DOHH2 (cell line): ENCODE data around the gene CDSN.

Source experiments
- H3F3A ChIP-seq: fragments of 200-600 bp; sonication (generic), shearing (Covaris generic); 2 replicates; pipeline ENCODE4 v1.6.0; 2016; ENCODE audit warnings: antibody characterized with exemption, mild to moderate bottlenecking; ENCODE audit not compliant: control insufficient read depth, insufficient read depth
- H3K27ac ChIP-seq: fragments of 200-600 bp; sonication (generic); 2 replicates; pipeline ENCODE4 v1.5.1; 2014; ENCODE audit warnings: low read depth, mild to moderate bottlenecking, low read length, moderate library complexity
- H3K27me3 ChIP-seq: fragments of 200-600 bp; sonication (generic); 2 replicates; pipeline ENCODE4 v1.6.1; 2014; ENCODE audit warnings: mild to moderate bottlenecking, low read length, mixed read lengths; ENCODE audit not compliant: control insufficient read depth
- H3K36me3 ChIP-seq: fragments of 200-600 bp; sonication (generic); 2 replicates; pipeline ENCODE4 v1.6.1; 2014; ENCODE audit warnings: mild to moderate bottlenecking, low read length, moderate library complexity, mixed read lengths; ENCODE audit not compliant: control insufficient read depth
- H3K4me1 ChIP-seq: fragments of 200-600 bp; sonication (generic); 2 replicates; pipeline ENCODE4 v1.6.1; 2014; ENCODE audit warnings: mild to moderate bottlenecking, low read length, mixed read lengths; ENCODE audit not compliant: control insufficient read depth
- H3K4me2 ChIP-seq: fragments of 200-600 bp; sonication (generic); 2 replicates; pipeline ENCODE4 v1.6.0; 2014; ENCODE audit warnings: mild to moderate bottlenecking, low read length, moderate library complexity
- H3K4me3 ChIP-seq: fragments of 200-600 bp; sonication (generic); 2 replicates; pipeline ENCODE4 v1.5.1; 2014; ENCODE audit warnings: mild to moderate bottlenecking, low read length, mixed read lengths
- H3K79me2 ChIP-seq: fragments of 200-600 bp; sonication (generic); 2 replicates; pipeline ENCODE4 v1.6.1; 2014; ENCODE audit warnings: mild to moderate bottlenecking, low read length, mixed read lengths; ENCODE audit not compliant: control insufficient read depth
- H3K9me2 ChIP-seq: fragments of 200-600 bp; sonication (generic); replicated peaks from 2 replicates; pipeline ENCODE4 v1.6.1; 2014; ENCODE audit warnings: mild to moderate bottlenecking, low read length, mixed read lengths; ENCODE audit not compliant: control insufficient read depth
- H3K9me3 ChIP-seq: fragments of 200-600 bp; sonication (generic); 2 replicates; pipeline ENCODE4 v1.6.1; 2014; ENCODE audit warnings: antibody characterized with exemption, low read length, mixed read lengths; ENCODE audit not compliant: control insufficient read depth, insufficient read depth
- H4K20me1 ChIP-seq: fragments of 200-600 bp; sonication (generic); 2 replicates; pipeline ENCODE4 v1.6.0; 2014; ENCODE audit warnings: low read depth, mild to moderate bottlenecking, antibody characterized with exemption, low read length, moderate library complexity; ENCODE audit not compliant: control insufficient read depth, insufficient read depth
- EZH2phosphoT487 ChIP-seq: fragments of 200-600 bp; sonication (generic); IDR thresholded peaks from 2 replicates; pipeline ENCODE4 v1.6.1; 2017; ENCODE audit warnings: borderline replicate concordance, mild to moderate bottlenecking, antibody characterized with exemption, low read length, moderate library complexity, mixed read lengths
- TF ChIP-seq, protein P1 (sequence below): fragments of 200-600 bp; sonication (generic); IDR thresholded peaks from one replicate; pipeline ENCODE4 v1.5.1; 2014; ENCODE audit warnings: antibody characterized with exemption, mild to moderate bottlenecking, low read depth, low read length; ENCODE audit not compliant: poor library complexity, severe bottlenecking

CDSN gene, protein sequence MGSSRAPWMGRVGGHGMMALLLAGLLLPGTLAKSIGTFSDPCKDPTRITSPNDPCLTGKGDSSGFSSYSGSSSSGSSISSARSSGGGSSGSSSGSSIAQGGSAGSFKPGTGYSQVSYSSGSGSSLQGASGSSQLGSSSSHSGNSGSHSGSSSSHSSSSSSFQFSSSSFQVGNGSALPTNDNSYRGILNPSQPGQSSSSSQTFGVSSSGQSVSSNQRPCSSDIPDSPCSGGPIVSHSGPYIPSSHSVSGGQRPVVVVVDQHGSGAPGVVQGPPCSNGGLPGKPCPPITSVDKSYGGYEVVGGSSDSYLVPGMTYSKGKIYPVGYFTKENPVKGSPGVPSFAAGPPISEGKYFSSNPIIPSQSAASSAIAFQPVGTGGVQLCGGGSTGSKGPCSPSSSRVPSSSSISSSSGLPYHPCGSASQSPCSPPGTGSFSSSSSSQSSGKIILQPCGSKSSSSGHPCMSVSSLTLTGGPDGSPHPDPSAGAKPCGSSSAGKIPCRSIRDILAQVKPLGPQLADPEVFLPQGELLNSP

DNA sequence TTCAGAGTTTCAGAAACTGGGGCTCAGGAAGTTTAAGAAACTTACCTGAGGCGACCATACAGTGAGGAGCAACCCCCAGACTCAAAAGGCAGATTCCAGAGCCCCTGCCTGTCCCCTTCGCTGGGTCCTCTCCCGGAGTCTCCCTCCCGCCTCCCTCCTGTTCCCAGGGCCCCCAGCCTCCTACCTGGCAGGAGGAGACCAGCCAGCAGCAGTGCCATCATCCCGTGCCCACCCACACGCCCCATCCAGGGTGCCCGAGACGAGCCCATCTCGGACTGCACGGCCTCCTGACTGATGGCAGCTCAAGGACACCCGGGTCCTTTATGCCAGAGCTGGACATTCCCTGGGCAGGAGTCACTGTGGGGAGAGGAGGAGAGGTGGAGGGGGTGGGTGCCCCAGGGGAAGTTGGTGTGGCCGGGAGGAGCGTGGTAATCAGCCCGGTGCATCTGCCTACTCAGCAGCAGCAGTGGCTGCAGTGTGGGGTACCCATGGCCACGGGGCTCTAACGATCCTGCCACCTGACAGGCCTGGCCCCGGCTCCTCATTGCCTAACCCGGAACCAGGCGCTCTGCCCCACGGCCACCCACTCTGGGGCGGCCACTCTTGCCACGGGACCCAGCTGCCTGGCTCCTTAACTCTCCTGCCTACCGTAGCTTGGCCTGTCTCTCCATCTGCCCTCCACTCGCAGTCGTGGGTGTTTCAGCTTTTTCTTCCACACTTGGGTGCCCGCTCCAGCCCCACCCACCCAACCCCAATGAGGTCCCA is at the start of gene CDSN:
Gene CDSN, minus strand, starts transcription at position 296 of the 765 bp plus-strand sequence. Its CDS starts 27 bp downstream, at position 269.
- no peaks in the 10 kb centered on the region for H3F3A ChIP-seq
- H3K4me2 ChIP-seq = no peak within 1 kb of the TSS
- H3K27me3 ChIP-seq = peaks cover 3% of the 10 kb centered on the region; the same call in 1 of the 2 replicates
- H3K36me3 ChIP-seq = no peaks in the 10 kb centered on the region
- H3K9me3 ChIP-seq = no peaks in the 10 kb centered on the region
- H3K4me1 ChIP-seq = no peaks in the 10 kb centered on the region
- H3K4me3 ChIP-seq = no peak within 1 kb of the TSS
- no peaks in the 10 kb centered on the region for H4K20me1 ChIP-seq
- H3K9me2 ChIP-seq = no peaks in the 10 kb centered on the region
- H3K27ac ChIP-seq = no peak within 1 kb of the TSS
- TF ChIP-seq, protein P1, sequence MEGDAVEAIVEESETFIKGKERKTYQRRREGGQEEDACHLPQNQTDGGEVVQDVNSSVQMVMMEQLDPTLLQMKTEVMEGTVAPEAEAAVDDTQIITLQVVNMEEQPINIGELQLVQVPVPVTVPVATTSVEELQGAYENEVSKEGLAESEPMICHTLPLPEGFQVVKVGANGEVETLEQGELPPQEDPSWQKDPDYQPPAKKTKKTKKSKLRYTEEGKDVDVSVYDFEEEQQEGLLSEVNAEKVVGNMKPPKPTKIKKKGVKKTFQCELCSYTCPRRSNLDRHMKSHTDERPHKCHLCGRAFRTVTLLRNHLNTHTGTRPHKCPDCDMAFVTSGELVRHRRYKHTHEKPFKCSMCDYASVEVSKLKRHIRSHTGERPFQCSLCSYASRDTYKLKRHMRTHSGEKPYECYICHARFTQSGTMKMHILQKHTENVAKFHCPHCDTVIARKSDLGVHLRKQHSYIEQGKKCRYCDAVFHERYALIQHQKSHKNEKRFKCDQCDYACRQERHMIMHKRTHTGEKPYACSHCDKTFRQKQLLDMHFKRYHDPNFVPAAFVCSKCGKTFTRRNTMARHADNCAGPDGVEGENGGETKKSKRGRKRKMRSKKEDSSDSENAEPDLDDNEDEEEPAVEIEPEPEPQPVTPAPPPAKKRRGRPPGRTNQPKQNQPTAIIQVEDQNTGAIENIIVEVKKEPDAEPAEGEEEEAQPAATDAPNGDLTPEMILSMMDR = no peak
- no peak for TF ChIP-seq EZH2phosphoT487
- H3K79me2 ChIP-seq = no peaks in the 10 kb centered on the region

DNA sequence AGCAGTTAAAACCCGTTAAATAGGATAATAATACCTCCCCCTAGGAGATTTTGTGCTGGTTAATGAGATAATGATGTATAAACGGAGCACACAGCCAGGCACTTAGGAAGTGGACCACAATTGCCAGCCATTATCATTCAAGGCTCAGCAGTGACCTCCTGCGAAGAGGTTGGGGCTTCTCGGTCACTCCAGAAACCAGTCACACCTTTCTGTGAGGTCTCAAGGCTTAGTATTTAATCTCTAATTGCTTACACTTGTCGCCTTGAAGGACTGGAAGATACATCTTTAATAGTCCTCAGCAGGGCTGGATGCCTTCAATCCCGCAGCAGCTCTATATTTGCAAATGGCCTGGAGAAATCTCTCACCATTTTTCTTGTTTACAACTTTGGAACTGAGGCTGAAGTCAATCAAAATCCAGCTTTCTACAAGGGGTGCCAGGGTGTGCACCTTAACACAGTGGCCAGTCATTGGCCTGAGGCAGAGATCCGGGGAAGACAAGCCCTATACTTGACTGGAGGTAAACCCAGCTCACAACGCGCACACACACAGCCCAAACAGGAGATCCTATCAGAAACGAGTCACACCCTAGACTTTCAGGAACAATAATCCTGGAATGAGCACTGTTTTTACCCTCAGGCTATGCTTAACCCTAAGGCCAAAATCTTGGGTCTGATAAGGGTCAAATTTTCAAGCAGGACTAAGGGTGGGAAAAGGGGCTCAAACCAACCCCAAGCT is 49.0 kb upstream of the CDSN start:
- H4K20me1 ChIP-seq = no peaks in the 10 kb centered on the region
- H3K9me3 ChIP-seq = no peaks in the 10 kb centered on the region
- H3K4me2 ChIP-seq = no peak overlapping the region
- TF ChIP-seq, protein P1 = no peak
- no peak for TF ChIP-seq EZH2phosphoT487
- no peak overlapping the region for H3K4me3 ChIP-seq
- H3K79me2 ChIP-seq = no peaks in the 10 kb centered on the region
- H3K9me2 ChIP-seq = no peaks in the 10 kb centered on the region
- H3K27ac ChIP-seq = no peak overlapping the region
- H3K4me1 ChIP-seq = peaks cover 8% of the 10 kb centered on the region
- no peaks in the 10 kb centered on the region for H3K27me3 ChIP-seq
- H3K36me3 ChIP-seq = no peaks in the 10 kb centered on the region
- H3F3A ChIP-seq = no peaks in the 10 kb centered on the region

DNA sequence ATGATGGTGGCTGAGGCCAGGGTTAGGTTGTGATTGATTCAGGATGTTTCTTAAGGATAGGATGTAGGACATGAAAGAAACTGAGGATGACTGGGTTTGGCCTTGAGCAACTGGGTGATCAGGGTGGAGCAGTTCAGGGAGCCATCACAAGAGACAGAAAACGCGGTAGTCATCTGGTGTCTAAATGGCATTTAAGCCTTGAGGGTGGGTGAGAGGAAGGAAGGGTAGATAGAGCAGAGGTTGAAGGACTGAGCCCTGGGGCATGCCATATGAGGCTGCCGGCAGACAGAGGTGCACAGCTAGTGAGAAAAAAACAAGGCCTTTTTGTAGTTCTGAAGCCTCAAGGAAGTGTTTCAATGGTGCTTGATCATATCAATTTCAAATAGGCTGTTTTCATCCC is 48.4 kb upstream of the CDSN start:
- Histone ChIP-seq H3K27ac (no peak overlapping the region), H3K36me3 (peaks cover 6% of the 10 kb centered on the region), H3K4me3 (no peak overlapping the region), H3K79me2 (no peaks in the 10 kb centered on the region), H4K20me1 (0 out of 2 replicates have a peak, but pooled peaks cover 3% of the 10 kb centered on the region), H3K9me2 (no peaks in the 10 kb centered on the region), H3K4me1 (peaks cover 14% of the 10 kb centered on the region), H3K9me3 (no peaks in the 10 kb centered on the region), H3K27me3 (no peaks in the 10 kb centered on the region), H3F3A (no peaks in the 10 kb centered on the region), H3K4me2 (no peak overlapping the region)
- TF ChIP-seq EZH2phosphoT487 = no peak
- TF ChIP-seq, protein P1 = no peak
